Epithelial cell of esophagus (primary cell): ENCODE data around the gene SEMA6B.
A peak's percentile ranks its signal among the peaks of the same experiment; 100 is the strongest.

ENCODE experiments used
- DNase-seq: peaks from one replicate; pipeline ENCODE4 v3.0.0; 2010; ENCODE audit warnings: low read depth
- H3K4me3 ChIP-seq: 2 replicates; pipeline ENCODE4 v1.5.1; 2011; ENCODE audit warnings: mild to moderate bottlenecking, low read length, control low read depth
- TF ChIP-seq, protein P1 (sequence below): IDR thresholded peaks from 2 replicates; pipeline ENCODE4 v1.5.1; 2011; ENCODE audit warnings: low read depth, mild to moderate bottlenecking, low read length, control low read depth, inconsistent platforms; ENCODE audit not compliant: insufficient read depth; ENCODE audit errors: missing control alignments

Gene SEMA6B

DNA sequence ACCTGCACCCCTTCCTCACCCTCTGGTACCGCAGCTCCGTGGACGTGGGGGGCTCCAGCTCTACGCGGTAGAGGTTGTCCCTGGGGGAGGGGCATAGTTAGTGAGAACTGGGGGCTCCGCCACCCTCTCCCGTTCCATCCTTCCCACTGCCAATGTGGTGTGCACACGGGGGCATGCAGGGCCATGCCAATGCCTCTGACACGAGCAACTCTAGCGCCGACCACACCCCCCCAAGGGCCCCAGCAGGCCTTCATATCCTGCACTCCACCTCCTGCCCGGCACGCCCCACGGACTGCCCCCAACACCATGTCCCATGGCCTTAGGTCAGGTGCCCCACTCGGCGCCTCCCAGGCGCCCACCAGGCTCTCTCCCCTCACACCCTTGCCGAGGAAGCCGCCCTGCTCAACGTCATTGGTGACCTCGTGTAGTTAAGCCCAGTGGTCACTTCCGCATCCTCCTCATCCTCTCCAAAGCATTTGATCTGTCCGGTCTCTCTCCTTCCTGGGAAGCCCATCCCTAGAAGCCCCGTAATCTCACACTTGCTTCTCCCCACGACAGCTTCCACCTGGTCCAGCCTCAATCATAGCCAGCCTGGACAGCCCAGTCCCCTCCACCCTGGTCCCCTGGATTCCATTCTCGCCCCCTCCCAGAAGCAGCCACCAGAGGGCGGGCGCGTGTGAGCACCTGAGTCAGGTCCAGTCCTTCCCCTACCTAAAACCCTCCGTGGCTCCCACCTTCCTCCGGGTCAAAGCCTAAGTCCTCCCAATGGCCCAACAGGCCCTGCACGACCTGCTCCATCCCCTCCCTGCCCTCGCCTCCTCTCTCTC is 2.1 kb downstream of the SEMA6B start:
- no peak for DNase-seq
- no peak overlapping the region for H3K4me3 ChIP-seq
- TF ChIP-seq, protein P1, sequence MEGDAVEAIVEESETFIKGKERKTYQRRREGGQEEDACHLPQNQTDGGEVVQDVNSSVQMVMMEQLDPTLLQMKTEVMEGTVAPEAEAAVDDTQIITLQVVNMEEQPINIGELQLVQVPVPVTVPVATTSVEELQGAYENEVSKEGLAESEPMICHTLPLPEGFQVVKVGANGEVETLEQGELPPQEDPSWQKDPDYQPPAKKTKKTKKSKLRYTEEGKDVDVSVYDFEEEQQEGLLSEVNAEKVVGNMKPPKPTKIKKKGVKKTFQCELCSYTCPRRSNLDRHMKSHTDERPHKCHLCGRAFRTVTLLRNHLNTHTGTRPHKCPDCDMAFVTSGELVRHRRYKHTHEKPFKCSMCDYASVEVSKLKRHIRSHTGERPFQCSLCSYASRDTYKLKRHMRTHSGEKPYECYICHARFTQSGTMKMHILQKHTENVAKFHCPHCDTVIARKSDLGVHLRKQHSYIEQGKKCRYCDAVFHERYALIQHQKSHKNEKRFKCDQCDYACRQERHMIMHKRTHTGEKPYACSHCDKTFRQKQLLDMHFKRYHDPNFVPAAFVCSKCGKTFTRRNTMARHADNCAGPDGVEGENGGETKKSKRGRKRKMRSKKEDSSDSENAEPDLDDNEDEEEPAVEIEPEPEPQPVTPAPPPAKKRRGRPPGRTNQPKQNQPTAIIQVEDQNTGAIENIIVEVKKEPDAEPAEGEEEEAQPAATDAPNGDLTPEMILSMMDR = peak; percentile 37

DNA sequence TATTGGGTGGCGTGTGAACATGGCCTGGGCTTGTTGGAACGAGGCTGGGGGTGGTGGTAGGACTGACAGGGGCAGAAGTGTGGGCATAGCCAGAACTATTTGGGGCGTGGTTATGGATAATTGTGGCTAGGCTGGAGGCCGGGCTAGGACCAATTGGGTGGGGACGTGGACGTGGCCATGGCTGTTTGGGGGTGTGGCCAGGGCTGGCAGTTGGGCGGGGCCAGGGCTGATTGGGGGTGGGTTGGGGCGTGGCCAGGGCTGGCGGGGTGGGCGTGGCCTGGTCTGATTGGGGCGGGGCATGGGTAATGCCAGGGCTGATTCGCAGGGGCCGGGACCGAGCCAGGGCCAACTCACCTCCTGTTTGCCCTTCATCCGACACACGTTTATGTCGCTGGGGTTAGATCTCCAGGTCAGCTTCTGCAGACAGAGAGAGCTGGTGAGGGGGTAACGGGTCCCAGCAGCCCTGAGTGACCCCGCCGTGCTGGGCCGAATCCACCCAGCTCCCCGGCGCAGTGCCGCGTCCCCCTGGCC is 2.8 kb downstream of the SEMA6B start:
- TF ChIP-seq, protein P1 = no peak
- H3K4me3 ChIP-seq = no peak overlapping the region
- DNase-seq = peak; percentile 33

DNA sequence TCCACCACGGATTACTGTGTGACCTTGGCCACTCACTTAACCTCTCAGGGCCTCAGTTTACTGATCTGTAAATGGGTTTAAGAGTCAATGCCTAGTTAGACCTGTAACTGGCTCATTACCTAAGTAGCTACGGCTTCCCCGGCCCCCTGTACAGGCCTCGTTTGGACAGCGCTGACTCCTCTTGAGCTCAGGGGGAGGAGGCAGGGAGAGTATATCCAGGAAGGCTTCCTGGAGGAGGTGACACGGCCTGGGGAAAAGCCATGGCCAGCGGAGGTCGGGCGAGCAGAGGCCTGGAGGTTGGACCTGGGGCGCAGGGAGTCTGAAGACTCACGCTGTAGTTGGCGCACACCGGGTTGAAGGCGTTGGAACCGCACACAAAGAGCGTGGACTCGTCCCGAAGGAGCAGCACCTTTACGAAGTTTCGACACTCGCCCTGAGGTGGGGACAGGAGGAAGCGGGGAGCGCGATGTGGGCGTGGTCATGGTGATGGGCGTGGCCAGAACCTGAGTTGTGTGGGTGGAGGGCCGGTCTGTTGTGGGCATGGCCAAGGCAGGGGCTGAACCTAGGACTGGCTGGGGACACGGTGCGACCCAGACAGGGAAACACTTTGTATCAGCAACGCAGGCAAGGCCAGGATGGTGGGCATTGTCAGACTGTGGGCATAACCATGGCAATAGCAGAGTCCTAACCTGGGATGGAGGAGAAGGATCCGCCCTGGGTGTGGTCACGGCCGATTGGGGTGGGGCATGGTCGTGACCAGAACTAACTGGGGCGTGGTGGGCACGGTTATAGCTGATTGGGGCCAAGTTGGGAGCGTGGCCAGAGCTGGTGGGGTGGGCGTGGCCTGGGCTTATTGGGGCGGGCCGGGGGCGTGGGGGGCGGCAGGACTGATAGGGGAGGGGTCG is 3.6 kb downstream of the SEMA6B start:
- DNase-seq = no peak
- no peak overlapping the region for H3K4me3 ChIP-seq
- TF ChIP-seq, protein P1 = no peak

DNA sequence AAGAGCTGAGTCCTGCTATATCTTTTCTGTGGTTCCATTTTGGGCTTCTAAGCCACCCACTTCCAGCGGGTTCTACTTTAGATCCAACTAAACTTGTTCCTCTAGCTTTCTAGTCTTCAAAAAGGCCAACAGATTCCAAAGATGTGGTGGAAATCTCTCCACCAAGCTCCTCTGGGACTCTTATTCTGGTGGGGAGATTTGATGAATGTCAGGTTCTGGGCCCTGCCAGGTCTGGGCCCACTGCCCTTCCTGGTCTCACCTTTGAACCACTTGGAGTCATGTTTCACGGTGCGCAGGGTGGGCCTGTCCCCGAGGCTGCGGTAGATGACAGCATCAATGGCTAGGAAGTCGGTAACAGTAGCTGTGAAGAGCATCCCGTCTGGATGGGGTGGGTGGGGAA is 4.8 kb downstream of the SEMA6B start:
- H3K4me3 ChIP-seq = no peak overlapping the region
- no peak for DNase-seq
- TF ChIP-seq, protein P1 = no peak

DNA sequence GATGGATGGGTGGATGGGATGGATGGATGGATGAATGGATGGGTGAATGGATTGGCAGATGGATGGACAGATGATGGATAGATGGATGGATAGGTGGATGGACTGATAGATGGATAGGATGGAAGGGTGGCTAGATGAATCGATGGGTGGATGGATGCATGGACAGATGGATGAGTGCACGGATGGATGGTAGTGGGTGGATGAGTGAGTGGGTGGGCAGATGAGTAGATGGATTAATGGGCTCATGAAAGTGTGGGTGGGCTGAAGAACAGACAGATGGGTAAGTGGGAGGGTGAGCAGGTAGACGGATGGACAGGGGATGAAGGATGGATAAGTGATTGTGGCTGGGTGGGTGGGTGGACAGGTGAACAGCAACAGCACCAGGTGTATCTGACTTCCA is 5.7 kb downstream of the SEMA6B start:
- no peak for DNase-seq
- TF ChIP-seq, protein P1 = no peak
- H3K4me3 ChIP-seq = no peak overlapping the region

DNA sequence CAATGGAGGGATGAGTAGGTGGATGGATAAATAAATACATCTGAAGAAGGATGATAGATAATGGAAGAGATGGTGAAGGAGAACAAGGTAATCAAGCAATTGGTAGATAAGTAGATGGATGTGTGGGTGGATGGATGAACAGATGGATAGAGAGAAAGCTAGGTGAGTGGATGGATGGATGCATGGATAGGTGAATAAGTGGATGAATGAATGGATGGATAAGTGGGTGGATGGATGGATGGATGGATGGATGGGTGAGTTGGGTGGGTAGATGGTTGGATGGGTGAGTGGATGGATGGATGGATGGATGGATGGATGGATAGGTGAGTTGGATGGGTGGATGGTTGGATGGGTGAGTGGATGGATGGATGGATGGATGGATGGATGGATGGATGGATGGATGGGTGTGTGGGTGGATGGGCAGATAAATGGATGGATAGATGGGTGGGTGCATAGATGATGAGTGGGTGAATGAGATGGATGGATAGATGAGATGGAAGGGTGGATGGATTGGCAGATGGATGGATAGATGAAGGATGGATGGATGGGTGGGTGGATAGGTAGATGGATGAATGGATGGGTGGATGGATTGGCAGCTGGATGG is 6.3 kb downstream of the SEMA6B start:
- TF ChIP-seq, protein P1 = no peak
- DNase-seq = no peak
- H3K4me3 ChIP-seq = no peak overlapping the region
